ENCODE data around the gene GCSH.

Gene GCSH

GRCh38 chr16:81070979-81071378, 25.2 kb downstream of the GCSH start:
- Histone ChIP-seq H3K36me3 (ENCODE audit: control insufficient read depth in 1 of 2, insufficient read depth in 2 of 2, low read depth in 1 of 2, low read length in 2 of 2) (no peaks in the 10 kb centered on the region), H2BK12ac (ENCODE audit: low read length in 2 of 2) (no peak overlapping the region), H3K4me3 (ENCODE audit: insufficient read depth in 1 of 2, low read depth in 1 of 2, low read length in 2 of 2) (no peak overlapping the region), H2BK15ac (ENCODE audit: low read depth, poor library complexity, severe bottlenecking) (no peak overlapping the region), H4K8ac (ENCODE audit: low read length) (no peak overlapping the region), H3K9ac (ENCODE audit: low read length) (no peak overlapping the region), H3K27me3 (ENCODE audit: control insufficient read depth in 1 of 2, insufficient read depth in 1 of 2, low read length in 2 of 2) (no peaks in the 10 kb centered on the region), H2AFZ (ENCODE audit: low read depth, low read length) (no peak overlapping the region), H4K91ac (ENCODE audit: low read length) (no peak overlapping the region), H3K79me1 (replicated peaks; ENCODE audit: low read length, poor library complexity, severe bottlenecking) (no peaks in the 10 kb centered on the region), H3K4me1 (ENCODE audit: control insufficient read depth, insufficient read depth, low read depth, low read length) (peaks cover 2% of the 10 kb centered on the region), H3K27ac (ENCODE audit: low read length, poor library complexity, severe bottlenecking) (no peak overlapping the region), H3K4ac (ENCODE audit: low read depth in 1 of 2, low read length in 2 of 2) (no peak overlapping the region), H3K4me2 (ENCODE audit: low read length, poor library complexity, severe bottlenecking) (no peak overlapping the region), H3K14ac (ENCODE audit: low read length in 2 of 2) (no peak overlapping the region), H3K18ac (ENCODE audit: low read depth in 1 of 2, low read length in 2 of 2) (no peak overlapping the region), H2BK120ac (ENCODE audit: low read depth, low read length) (no peak overlapping the region), H2AK5ac (ENCODE audit: low read length, severe bottlenecking) (no peak overlapping the region), H3K9me3 (ENCODE audit: control insufficient read depth, low read length) (no peaks in the 10 kb centered on the region), H3K23ac (ENCODE audit: low read length in 2 of 2) (no peak overlapping the region), H2BK5ac (ENCODE audit: low read depth, low read length, poor library complexity, severe bottlenecking) (no peak overlapping the region)
- DNase-seq: no peak
- WGBS: 84% methylated on average over 7 of the region's 8 CpGs

- 97% methylated on average over 4 of the region's 4 CpGs for WGBS
- Histone ChIP-seq H3K14ac (ENCODE audit: low read length in 2 of 2) (no peak overlapping the region), H2AFZ (ENCODE audit: low read depth, low read length) (no peak overlapping the region), H3K23ac (ENCODE audit: low read length in 2 of 2) (no peak overlapping the region), H3K79me1 (replicated peaks; ENCODE audit: low read length, poor library complexity, severe bottlenecking) (no peaks in the 10 kb centered on the region), H3K4me3 (ENCODE audit: insufficient read depth in 1 of 2, low read depth in 1 of 2, low read length in 2 of 2) (no peak overlapping the region), H3K27ac (ENCODE audit: low read length, poor library complexity, severe bottlenecking) (no peak overlapping the region), H4K8ac (ENCODE audit: low read length) (no peak overlapping the region), H3K4me2 (ENCODE audit: low read length, poor library complexity, severe bottlenecking) (no peak overlapping the region), H3K9me3 (ENCODE audit: control insufficient read depth, low read length) (no peaks in the 10 kb centered on the region), H3K4me1 (ENCODE audit: control insufficient read depth, insufficient read depth, low read depth, low read length) (peaks cover 2% of the 10 kb centered on the region), H4K91ac (ENCODE audit: low read length) (no peak overlapping the region), H3K36me3 (ENCODE audit: control insufficient read depth in 1 of 2, insufficient read depth in 2 of 2, low read depth in 1 of 2, low read length in 2 of 2) (no peaks in the 10 kb centered on the region), H3K18ac (ENCODE audit: low read depth in 1 of 2, low read length in 2 of 2) (no peak overlapping the region), H3K27me3 (ENCODE audit: control insufficient read depth in 1 of 2, insufficient read depth in 1 of 2, low read length in 2 of 2) (no peaks in the 10 kb centered on the region), H3K9ac (ENCODE audit: low read length) (no peak overlapping the region), H2BK5ac (ENCODE audit: low read depth, low read length, poor library complexity, severe bottlenecking) (no peak overlapping the region), H2BK120ac (ENCODE audit: low read depth, low read length) (no peak overlapping the region), H2BK15ac (ENCODE audit: low read depth, poor library complexity, severe bottlenecking) (no peak overlapping the region), H3K4ac (ENCODE audit: low read depth in 1 of 2, low read length in 2 of 2) (no peak overlapping the region), H2AK5ac (ENCODE audit: low read length, severe bottlenecking) (no peak overlapping the region), H2BK12ac (ENCODE audit: low read length in 2 of 2) (no peak overlapping the region)
- no peak for DNase-seq
Observed at GRCh38 chr16:81069063-81069462, 27.1 kb downstream of the GCSH start.

- H2BK12ac ChIP-seq (ENCODE audit: low read length in 2 of 2): no peak overlapping the region
- no peak overlapping the region for H3K4me2 ChIP-seq (ENCODE audit: low read length, poor library complexity, severe bottlenecking)
- 82% methylated on average over 1 of the region's 1 CpG for WGBS
- peaks cover 2% of the 10 kb centered on the region for H3K4me1 ChIP-seq (ENCODE audit: control insufficient read depth, insufficient read depth, low read depth, low read length)
- no peak overlapping the region for H4K8ac ChIP-seq (ENCODE audit: low read length)
- no peaks in the 10 kb centered on the region for H3K27me3 ChIP-seq (ENCODE audit: control insufficient read depth in 1 of 2, insufficient read depth in 1 of 2, low read length in 2 of 2)
- H3K9me3 ChIP-seq (ENCODE audit: control insufficient read depth, low read length): no peaks in the 10 kb centered on the region
- no peaks in the 10 kb centered on the region for H3K79me1 ChIP-seq (replicated peaks; ENCODE audit: low read length, poor library complexity, severe bottlenecking)
- H4K91ac ChIP-seq (ENCODE audit: low read length): no peak overlapping the region
- H2BK5ac ChIP-seq (ENCODE audit: low read depth, low read length, poor library complexity, severe bottlenecking): no peak overlapping the region
- no peak overlapping the region for H2BK120ac ChIP-seq (ENCODE audit: low read depth, low read length)
- H2AK5ac ChIP-seq (ENCODE audit: low read length, severe bottlenecking): no peak overlapping the region
- H3K4ac ChIP-seq (ENCODE audit: low read depth in 1 of 2, low read length in 2 of 2): no peak overlapping the region
- peak; percentile 17 for DNase-seq
- H2AFZ ChIP-seq (ENCODE audit: low read depth, low read length): no peak overlapping the region
- no peaks in the 10 kb centered on the region for H3K36me3 ChIP-seq (ENCODE audit: control insufficient read depth in 1 of 2, insufficient read depth in 2 of 2, low read depth in 1 of 2, low read length in 2 of 2)
- no peak overlapping the region for H3K23ac ChIP-seq (ENCODE audit: low read length in 2 of 2)
- H3K4me3 ChIP-seq (ENCODE audit: insufficient read depth in 1 of 2, low read depth in 1 of 2, low read length in 2 of 2): no peak overlapping the region
- H2BK15ac ChIP-seq (ENCODE audit: low read depth, poor library complexity, severe bottlenecking): no peak overlapping the region
- no peak overlapping the region for H3K27ac ChIP-seq (ENCODE audit: low read length, poor library complexity, severe bottlenecking)
- no peak overlapping the region for H3K9ac ChIP-seq (ENCODE audit: low read length)
- H3K18ac ChIP-seq (ENCODE audit: low read depth in 1 of 2, low read length in 2 of 2): no peak overlapping the region
- no peak overlapping the region for H3K14ac ChIP-seq (ENCODE audit: low read length in 2 of 2)
Observed at GRCh38 chr16:81067166-81067565, 29.0 kb downstream of the GCSH start.

GRCh38 chr16:81066681-81067080, 29.5 kb downstream of the GCSH start:
- peak; percentile 2 for DNase-seq
- Histone ChIP-seq H3K36me3 (ENCODE audit: control insufficient read depth in 1 of 2, insufficient read depth in 2 of 2, low read depth in 1 of 2, low read length in 2 of 2) (no peaks in the 10 kb centered on the region), H3K27me3 (ENCODE audit: control insufficient read depth in 1 of 2, insufficient read depth in 1 of 2, low read length in 2 of 2) (no peaks in the 10 kb centered on the region), H4K91ac (ENCODE audit: low read length) (no peak overlapping the region), H3K4me1 (ENCODE audit: control insufficient read depth, insufficient read depth, low read depth, low read length) (peaks cover under 1% of the 10 kb centered on the region), H3K9ac (ENCODE audit: low read length) (no peak overlapping the region), H2AK5ac (ENCODE audit: low read length, severe bottlenecking) (no peak overlapping the region), H3K4me2 (ENCODE audit: low read length, poor library complexity, severe bottlenecking) (no peak overlapping the region), H2BK15ac (ENCODE audit: low read depth, poor library complexity, severe bottlenecking) (no peak overlapping the region), H3K79me1 (replicated peaks; ENCODE audit: low read length, poor library complexity, severe bottlenecking) (no peaks in the 10 kb centered on the region), H3K4me3 (ENCODE audit: insufficient read depth in 1 of 2, low read depth in 1 of 2, low read length in 2 of 2) (no peak overlapping the region), H2BK12ac (ENCODE audit: low read length in 2 of 2) (no peak overlapping the region), H4K8ac (ENCODE audit: low read length) (no peak overlapping the region), H3K4ac (ENCODE audit: low read depth in 1 of 2, low read length in 2 of 2) (no peak overlapping the region), H3K27ac (ENCODE audit: low read length, poor library complexity, severe bottlenecking) (no peak overlapping the region), H3K14ac (ENCODE audit: low read length in 2 of 2) (no peak overlapping the region), H2BK5ac (ENCODE audit: low read depth, low read length, poor library complexity, severe bottlenecking) (no peak overlapping the region), H3K18ac (ENCODE audit: low read depth in 1 of 2, low read length in 2 of 2) (no peak overlapping the region), H2AFZ (ENCODE audit: low read depth, low read length) (no peak overlapping the region), H3K9me3 (ENCODE audit: control insufficient read depth, low read length) (no peaks in the 10 kb centered on the region), H2BK120ac (ENCODE audit: low read depth, low read length) (no peak overlapping the region), H3K23ac (ENCODE audit: low read length in 2 of 2) (no peak overlapping the region)
- 100% methylated on average over 2 of the region's 4 CpGs for WGBS
